Measurements from ENCODE around the gene DAPK1. TPM values are rescaled to one million over a fixed set of nuclear protein-coding genes. Genes with fewer than 3 reads are reported as not detected.

The DAPK1 gene
- total RNA-seq, 1 donor = 8.6 TPM

DNA sequence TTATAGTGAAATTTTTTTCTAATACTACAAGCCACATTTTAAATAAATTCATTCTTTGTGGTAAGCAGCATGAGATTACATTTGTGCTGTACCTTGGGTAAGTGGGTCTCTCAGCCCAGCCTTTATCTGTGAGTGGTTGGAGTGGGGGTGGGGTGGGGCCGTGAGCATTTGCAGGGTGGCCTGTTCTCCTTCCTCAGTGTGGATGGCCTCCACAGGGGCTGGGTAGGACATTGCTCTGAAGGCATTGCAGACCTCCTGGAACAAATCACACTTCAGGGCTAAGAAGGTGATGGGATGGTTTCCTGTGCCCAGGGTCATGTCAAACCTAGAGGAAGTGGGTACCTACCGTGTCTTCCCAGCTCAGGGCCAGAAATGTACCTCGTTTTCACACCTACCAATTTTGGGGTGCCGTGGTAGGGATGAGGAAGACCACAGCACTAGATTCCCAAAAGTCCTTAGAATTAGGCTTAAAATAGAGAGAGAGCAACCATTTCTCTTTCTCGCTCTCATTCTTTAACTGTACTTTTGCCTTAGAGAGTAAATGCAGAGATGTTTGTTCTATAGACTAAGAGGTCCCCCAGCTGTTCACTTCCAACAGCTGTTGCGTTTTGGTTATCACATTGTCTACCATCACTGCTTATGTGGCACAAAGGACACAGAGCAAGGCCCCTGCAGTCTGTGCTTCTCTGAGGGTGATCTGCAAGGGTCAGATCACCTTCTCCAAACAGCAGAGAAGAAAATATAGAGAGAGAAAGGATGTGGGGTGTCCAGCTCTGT is 144.9 kb downstream of the DAPK1 start:
- peak; percentile 20 for DNase-seq (ENCODE audit: low read depth)
- TF ChIP-seq, protein P1, sequence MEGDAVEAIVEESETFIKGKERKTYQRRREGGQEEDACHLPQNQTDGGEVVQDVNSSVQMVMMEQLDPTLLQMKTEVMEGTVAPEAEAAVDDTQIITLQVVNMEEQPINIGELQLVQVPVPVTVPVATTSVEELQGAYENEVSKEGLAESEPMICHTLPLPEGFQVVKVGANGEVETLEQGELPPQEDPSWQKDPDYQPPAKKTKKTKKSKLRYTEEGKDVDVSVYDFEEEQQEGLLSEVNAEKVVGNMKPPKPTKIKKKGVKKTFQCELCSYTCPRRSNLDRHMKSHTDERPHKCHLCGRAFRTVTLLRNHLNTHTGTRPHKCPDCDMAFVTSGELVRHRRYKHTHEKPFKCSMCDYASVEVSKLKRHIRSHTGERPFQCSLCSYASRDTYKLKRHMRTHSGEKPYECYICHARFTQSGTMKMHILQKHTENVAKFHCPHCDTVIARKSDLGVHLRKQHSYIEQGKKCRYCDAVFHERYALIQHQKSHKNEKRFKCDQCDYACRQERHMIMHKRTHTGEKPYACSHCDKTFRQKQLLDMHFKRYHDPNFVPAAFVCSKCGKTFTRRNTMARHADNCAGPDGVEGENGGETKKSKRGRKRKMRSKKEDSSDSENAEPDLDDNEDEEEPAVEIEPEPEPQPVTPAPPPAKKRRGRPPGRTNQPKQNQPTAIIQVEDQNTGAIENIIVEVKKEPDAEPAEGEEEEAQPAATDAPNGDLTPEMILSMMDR (IDR thresholded peaks at IDR 0.05; ENCODE audit: insufficient read depth, low read depth, low read length) = peak; percentile 20

GRCh38 chr9:87643107-87643650 is 145.5 kb downstream of the DAPK1 start:
- no peak overlapping the region for H3K4me3 ChIP-seq (ENCODE audit: low read depth, low read length)
- TF ChIP-seq, protein P1 (IDR thresholded peaks at IDR 0.05; ENCODE audit: insufficient read depth, low read depth, low read length) = no peak
- DNase-seq (ENCODE audit: low read depth) = no peak

More for the DNA sequence above, 144.9 kb downstream of the DAPK1 start:
- no peak overlapping the region for H3K4me3 ChIP-seq (ENCODE audit: low read depth, low read length)

DNA sequence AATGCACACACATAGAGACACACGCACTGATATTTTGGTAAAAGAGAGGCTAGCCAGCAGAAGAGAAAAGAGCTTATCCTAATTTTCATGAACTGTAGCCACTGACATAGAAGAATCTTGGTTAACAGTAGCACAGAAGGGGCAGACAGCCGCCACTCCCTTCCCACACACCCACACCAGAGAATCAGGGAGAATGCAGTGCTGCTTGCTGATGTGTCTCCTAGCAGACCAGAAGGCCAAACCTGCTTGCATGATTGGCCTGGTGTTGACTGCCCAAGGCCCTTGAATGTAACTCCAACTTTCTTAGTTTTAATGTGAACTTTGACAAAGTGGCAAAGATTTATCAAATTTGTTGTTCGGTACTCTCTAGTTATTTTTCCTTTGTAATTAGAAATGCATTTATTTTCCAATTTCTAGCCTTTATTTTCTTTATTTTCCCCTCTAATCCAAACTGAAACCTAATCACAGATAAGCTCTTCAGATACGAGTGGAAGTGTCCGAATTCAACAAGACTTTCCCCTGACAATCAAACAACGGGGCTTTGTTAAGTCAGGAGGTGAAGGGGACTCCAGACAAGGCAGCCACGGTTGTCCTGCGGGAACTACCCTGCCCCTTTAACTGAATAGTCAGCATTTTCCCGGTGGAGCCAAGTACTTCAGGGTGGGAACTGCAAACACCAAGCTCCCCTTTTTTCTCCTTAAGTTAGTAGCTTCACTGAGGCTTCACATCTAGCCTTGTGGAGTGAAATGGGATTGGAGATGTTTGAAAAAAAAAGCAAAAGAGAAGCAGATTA is 146.3 kb downstream of the DAPK1 start:
- DNase-seq (ENCODE audit: low read depth) = no peak
- TF ChIP-seq, protein P1 (IDR thresholded peaks at IDR 0.05; ENCODE audit: insufficient read depth, low read depth, low read length) = no peak
- H3K4me3 ChIP-seq (ENCODE audit: low read depth, low read length) = no peak overlapping the region

DNA sequence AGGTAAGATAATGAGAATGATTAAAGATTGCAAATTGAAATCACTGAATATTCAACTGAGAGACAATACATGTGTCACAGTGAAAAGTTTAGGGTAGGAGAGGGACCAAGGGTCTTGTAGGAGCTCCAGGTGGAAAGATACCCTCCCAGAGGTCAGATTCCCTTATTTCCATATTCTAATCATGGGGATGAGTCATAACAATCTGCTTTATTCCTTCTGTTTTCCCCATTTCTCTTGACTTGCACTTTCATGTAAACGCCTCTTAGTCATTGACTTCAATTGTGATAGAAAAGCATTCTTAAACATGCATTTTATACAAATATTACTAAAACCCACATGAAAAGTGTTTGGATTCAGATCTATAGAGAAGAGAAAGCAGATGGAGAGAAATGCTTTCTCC is 147.0 kb downstream of the DAPK1 start:
- TF ChIP-seq, protein P1 (IDR thresholded peaks at IDR 0.05; ENCODE audit: insufficient read depth, low read depth, low read length) = no peak
- DNase-seq (ENCODE audit: low read depth) = no peak
- H3K4me3 ChIP-seq (ENCODE audit: low read depth, low read length) = no peak overlapping the region

GRCh38 chr9:87646546-87646945 is 148.9 kb downstream of the DAPK1 start:
- TF ChIP-seq, protein P1 (IDR thresholded peaks at IDR 0.05; ENCODE audit: insufficient read depth, low read depth, low read length) = no peak
- no peak for DNase-seq (ENCODE audit: low read depth)
- H3K4me3 ChIP-seq (ENCODE audit: low read depth, low read length) = no peak overlapping the region

- no peak for DNase-seq (ENCODE audit: low read depth)
- TF ChIP-seq, protein P1 (IDR thresholded peaks at IDR 0.05; ENCODE audit: insufficient read depth, low read depth, low read length) = no peak
- no peak overlapping the region for H3K4me3 ChIP-seq (ENCODE audit: low read depth, low read length)
These were observed 149.4 kb downstream of the DAPK1 start for GRCh38 chr9:87647114-87647513.
